ENCODE results near the gene HAUS2. TPM values are rescaled to one million over a fixed set of nuclear protein-coding genes. Genes with fewer than 3 reads are reported as not detected.

Gene HAUS2
- polyA plus RNA-seq, 2 of the 4 experiments (the other 2 are of a cell fraction) = 15.7 to 31.0 TPM

- no peak for TF ChIP-seq E2F6 (IDR thresholded peaks at IDR 0.05; ENCODE audit: borderline replicate concordance, low read depth)
- TF ChIP-seq FOSL2 (IDR thresholded peaks at IDR 0.05) = no peak
- no peak for TF ChIP-seq FOSL2 (CRISPR knock-in tag; IDR thresholded peaks at IDR 0.05)
- TF ChIP-seq BHLHE40 (IDR thresholded peaks at IDR 0.05; ENCODE audit: low read depth, low read length) = no peak
- no peak for TF ChIP-seq MYC (IDR thresholded peaks at IDR 0.05; ENCODE audit: borderline replicate concordance, low read length)
- no peak for TF ChIP-seq GATA3 (IDR thresholded peaks at IDR 0.05; ENCODE audit: borderline replicate concordance)
- TF ChIP-seq TP53 (CRISPR knock-in tag; IDR thresholded peaks at IDR 0.05) = no peak
- TF ChIP-seq HOXB13 (CRISPR knock-in tag; IDR thresholded peaks at IDR 0.05; ENCODE audit: low read depth) = no peak
- no peak for TF ChIP-seq TFCP2L1 (CRISPR knock-in tag; IDR thresholded peaks at IDR 0.05)
- 72% methylated on average over 1 of the region's 1 CpG for WGBS (ENCODE audit: missing lambda C conversion rate)
These were observed 44.8 kb upstream of the HAUS2 start for GRCh38 chr15:42503825-42504224.

GRCh38 chr15:42504631-42505030 lies 44.0 kb upstream of the HAUS2 start:
- Histone ChIP-seq H3K4me3 (no peak overlapping the region), H3K4me1 (no peaks in the 10 kb centered on the region), H3K4me2 (no peak overlapping the region), H3K9me3 (no peaks in the 10 kb centered on the region), H3K27ac (no peak overlapping the region)
- FAIRE-seq = no peak
- ChIA-PET CTCF (interaction anchor here (0.6 to 0.7 kb wide), 2 partner anchors 9 to 490 kb away, joined by 3 read pairs; no protein-coding TSS in a partner anchor), POLR2A (interaction anchor here (0.6 kb wide), 1 partner anchor 72 kb away, joined by 4 read pairs; no protein-coding TSS in a partner anchor)
- ATAC-seq = no peak
- WGBS (ENCODE audit: missing lambda C conversion rate) = 71% methylated on average over 3 of the region's 3 CpGs
- TF ChIP-seq CBX8 (IDR thresholded peaks at IDR 0.05) = no peak
- TF ChIP-seq FOXS1 (CRISPR knock-in tag; IDR thresholded peaks at IDR 0.05) = no peak
- no peak for TF ChIP-seq NFE2L2 (conservative IDR thresholded peaks at IDR 0.05; ENCODE audit: low read length)
- no peak for TF ChIP-seq EHF (CRISPR knock-in tag; IDR thresholded peaks at IDR 0.05)
- no peak for TF ChIP-seq RCOR1 (IDR thresholded peaks at IDR 0.05; ENCODE audit: low read depth, low read length)
- DNase-seq (ENCODE audit: low read depth in 1 of 2, low spot score in 1 of 2) = no peak

More at GRCh38 chr15:42503825-42504224, 44.8 kb upstream of the HAUS2 start:
- H3K9me3 ChIP-seq = no peaks in the 10 kb centered on the region
- H3K4me1 ChIP-seq = no peaks in the 10 kb centered on the region
- POLR2A ChIA-PET = no interaction called here
- no peak for DNase-seq (ENCODE audit: low read depth in 1 of 2, low spot score in 1 of 2)
- H3K4me3 ChIP-seq = no peak overlapping the region
- no peak overlapping the region for H3K27ac ChIP-seq
- H3K4me2 ChIP-seq = no peak overlapping the region
- CTCF ChIA-PET = no interaction called here
- no peak for ATAC-seq
- FAIRE-seq = no peak

GRCh38 chr15:42507514-42507913 lies 41.1 kb upstream of the HAUS2 start:
- FAIRE-seq (no peak), DNase-seq (ENCODE audit: low read depth in 1 of 2, low spot score in 1 of 2) (no peak), ATAC-seq (no peak)
- ChIA-PET POLR2A (no interaction called here), CTCF (no interaction called here)
- H3K27ac ChIP-seq = no peak overlapping the region
- no peaks in the 10 kb centered on the region for H3K9me3 ChIP-seq
- H3K4me2 ChIP-seq = no peak overlapping the region
- 71% methylated on average over 4 of the region's 4 CpGs for WGBS (ENCODE audit: missing lambda C conversion rate)
- no peak overlapping the region for H3K4me3 ChIP-seq
- TF ChIP-seq HOXA7 (CRISPR knock-in tag; IDR thresholded peaks at IDR 0.05) (no peak), NFE2L2 (conservative IDR thresholded peaks at IDR 0.05; ENCODE audit: low read length) (no peak), MAX (IDR thresholded peaks at IDR 0.05) (no peak), USF2 (IDR thresholded peaks at IDR 0.05) (no peak), RARB (CRISPR knock-in tag; IDR thresholded peaks at IDR 0.05) (no peak), ELK1 (IDR thresholded peaks at IDR 0.05; ENCODE audit: low read depth, low read length) (no peak), JUNB (IDR thresholded peaks at IDR 0.05) (no peak), FOSB (CRISPR knock-in tag; IDR thresholded peaks at IDR 0.05) (no peak), CHD2 (IDR thresholded peaks at IDR 0.05; ENCODE audit: low read length, partially characterized antibody) (no peak), MAFK (IDR thresholded peaks at IDR 0.05; ENCODE audit: partially characterized antibody) (no peak), BHLHE40 (IDR thresholded peaks at IDR 0.05; ENCODE audit: low read depth, low read length) (no peak), ZSCAN20 (CRISPR knock-in tag; IDR thresholded peaks at IDR 0.05) (no peak), EHF (CRISPR knock-in tag; IDR thresholded peaks at IDR 0.05) (no peak), RCOR1 (IDR thresholded peaks at IDR 0.05; ENCODE audit: low read depth, low read length) (no peak), ESRRA (IDR thresholded peaks at IDR 0.05; ENCODE audit: borderline replicate concordance, low read length) (no peak), HEYL (CRISPR knock-in tag; IDR thresholded peaks at IDR 0.05) (no peak), NPAS2 (CRISPR knock-in tag; IDR thresholded peaks at IDR 0.05; ENCODE audit: borderline replicate concordance) (no peak), E2F6 (IDR thresholded peaks at IDR 0.05; ENCODE audit: borderline replicate concordance, low read depth) (no peak)
- no peaks in the 10 kb centered on the region for H3K4me1 ChIP-seq

Measured in A549 (cell line).